ENCODE data around the gene SMYD2. TPM values are rescaled to one million over a fixed set of nuclear protein-coding genes. Genes with fewer than 3 reads are reported as not detected.

The SMYD2 gene
- total and polyA plus RNA-seq, 11 donors, result 157 to 406 (median 324) TPM

- Histone ChIP-seq H3K27me3 (no peaks in the 10 kb centered on the region), H3K4me1 (peaks cover 0 to 59% (median 31%) of the 10 kb centered on the region in 12 donors), H3K27ac (peak overlapping the region in 2 of 12 donors; percentile 13 to 25), H3K4me3 (no peak overlapping the region), H3K9me3 (no peaks in the 10 kb centered on the region), H3K36me3 (peaks cover 0 to 7% (median 0%) of the 10 kb centered on the region in 9 donors)
- no peak for ATAC-seq
- no peak for DNase-seq
- 64 to 74% (median 69%) methylated on average over 6 of the region's 6 CpGs for WGBS, 4 donors
- intact Hi-C loops (cut with DNase I), result no loop called here
- TF ChIP-seq CTCF (IDR thresholded peaks at IDR 0.05) (no peak), POLR2A (IDR thresholded peaks at IDR 0.05) (no peak)
Observed at GRCh38 chr1:214287884-214288283, 6.9 kb downstream of the SMYD2 start.

GRCh38 chr1:214289574-214290272 is 8.8 kb downstream of the SMYD2 start:
- no peak for TF ChIP-seq POLR2A (IDR thresholded peaks at IDR 0.05)
- DNase-seq (no peak), ATAC-seq (peak in 2 of 4 donors; percentile 38 to 50)
- Histone ChIP-seq H3K4me3 (peak overlapping the region in 1 of 12 donors; percentile 3), H3K36me3 (peaks cover 0 to 7% (median 0%) of the 10 kb centered on the region in 9 donors), H3K27ac (peak overlapping the region in 10 of 12 donors; percentile 35 to 75 (median 56)), H3K4me1 (peaks cover 0 to 53% (median 27%) of the 10 kb centered on the region in 12 donors), H3K27me3 (no peaks in the 10 kb centered on the region), H3K9me3 (no peaks in the 10 kb centered on the region)
- 29 to 42% (median 32%) methylated on average over 7 of the region's 7 CpGs for WGBS, 4 donors
- intact Hi-C loops (cut with DNase I), result no loop called here

GRCh38 chr1:214290424-214291037 is 9.6 kb downstream of the SMYD2 start:
- 30 to 43% (median 39%) methylated on average over 5 of the region's 5 CpGs for WGBS, 4 donors
- ATAC-seq (peak in 2 of 4 donors; percentile 57 to 62), DNase-seq (peak in 1 of 5 donors; percentile 50)
- peaks cover 0 to 7% (median 0%) of the 10 kb centered on the region in 9 donors for H3K36me3 ChIP-seq
- peak overlapping the region in 1 of 12 donors; percentile 3 for H3K4me3 ChIP-seq
- H3K9me3 ChIP-seq, result no peaks in the 10 kb centered on the region
- H3K27me3 ChIP-seq, result no peaks in the 10 kb centered on the region
- H3K4me1 ChIP-seq, result peaks cover 0 to 59% (median 31%) of the 10 kb centered on the region in 12 donors
- H3K27ac ChIP-seq, result peak overlapping the region in 10 of 12 donors; percentile 35 to 75 (median 56)
- TF ChIP-seq POLR2A (IDR thresholded peaks at IDR 0.05) (no peak), CTCF (IDR thresholded peaks at IDR 0.05) (no peak)
- intact Hi-C loops (cut with DNase I), result no loop called here

GRCh38 chr1:214292322-214292721 is 11.4 kb downstream of the SMYD2 start:
- 66 to 78% (median 76%) methylated on average over 3 of the region's 3 CpGs for WGBS, 4 donors

More at GRCh38 chr1:214292322-214292721, 11.4 kb downstream of the SMYD2 start:
- intact Hi-C loops (cut with DNase I), result no loop called here
- Histone ChIP-seq H3K4me1 (peaks cover 0 to 72% (median 40%) of the 10 kb centered on the region in 12 donors), H3K27me3 (no peaks in the 10 kb centered on the region), H3K9me3 (no peaks in the 10 kb centered on the region), H3K36me3 (peaks cover 0 to 7% (median 0%) of the 10 kb centered on the region in 9 donors), H3K27ac (no peak overlapping the region), H3K4me3 (no peak overlapping the region)
- ATAC-seq (no peak), DNase-seq (no peak)
- no peak for TF ChIP-seq POLR2A (IDR thresholded peaks at IDR 0.05)
- no peak for TF ChIP-seq CTCF (IDR thresholded peaks at IDR 0.05)
